T-cell (primary cell): ENCODE data around the gene ZNF181. TPM values are rescaled to one million over a fixed set of nuclear protein-coding genes. Genes with fewer than 3 reads are reported as not detected.

ENCODE experiments used
- ATAC-seq, 4 experiments: fragments of 200-7000 bp in 3 of 4; fragments of 150-1000 bp in 1 of 4; cut with Tn5 transposase; replicated peaks in 1 of 4; 1 replicate in 3 of 4; 2 replicates in 1 of 4; pipeline ENCODE4 v1.10.0; 2021; ENCODE audit warnings: moderate library complexity in 3 of 4, mild to moderate bottlenecking in 2 of 4, moderate number of reproducible peaks in 1 of 4
- CTCF ChIA-PET, 2 donors: fragments of 300-600 bp; sonication (Branson Sonifier 250); formaldehyde crosslinking; loops; one replicate each; lab custom pipeline; 2022; ENCODE audit warnings: antibody characterized with exemption in 2 of 2; lab: Charles Lee
- POLR2A ChIA-PET, 2 donors: fragments of 300-600 bp; sonication (Branson Sonifier 250); formaldehyde crosslinking; loops; one replicate each; lab custom pipeline; 2022; ENCODE audit warnings: antibody characterized with exemption in 2 of 2; lab: Charles Lee
- DNase-seq, 35 experiments: peaks; one replicate each; pipeline versions ENCODE4 v3.0.0 to v3.0.0-alpha.2; 2013 to 2023
- H3K27ac ChIP-seq: one replicate; pipeline ENCODE4 v1.5.1; 2013; ENCODE audit warnings: low read length
- H3K27me3 ChIP-seq, 2 experiments: replicated peaks in 1 of 2; 1 replicate in 1 of 2; 2 replicates in 1 of 2; pipeline versions ENCODE4 v1.6.1 to v1.7.0; 2013; ENCODE audit warnings: low read length in 1 of 2, mixed read lengths in 1 of 2; ENCODE audit not compliant: control insufficient read depth in 2 of 2, insufficient read depth in 2 of 2; ENCODE audit errors: extremely low read depth in 1 of 2
- H3K36me3 ChIP-seq, 2 donors: 1 replicate in 1 of 2; 2 replicates in 1 of 2; pipeline versions ENCODE4 v1.6.1 to v1.7.0; 2013; ENCODE audit warnings: low read length in 1 of 2; ENCODE audit not compliant: control insufficient read depth in 2 of 2, insufficient read depth in 1 of 2; ENCODE audit errors: extremely low read depth in 1 of 2
- H3K4me1 ChIP-seq, 2 experiments: 1 replicate in 1 of 2; 2 replicates in 1 of 2; pipeline versions ENCODE4 v1.6.1 to v1.7.0; 2013; ENCODE audit warnings: low read length in 2 of 2, mixed read lengths in 1 of 2; ENCODE audit not compliant: insufficient read depth in 2 of 2, control insufficient read depth in 1 of 2; ENCODE audit errors: extremely low read depth in 1 of 2
- H3K4me3 ChIP-seq, 2 donors: 1 replicate in 1 of 2; 2 replicates in 1 of 2; pipeline versions ENCODE4 v1.5.1 to v1.7.0; 2013; ENCODE audit warnings: mild to moderate bottlenecking in 2 of 2, low read length in 1 of 2, moderate library complexity in 1 of 2; ENCODE audit not compliant: control insufficient read depth in 1 of 2; ENCODE audit errors: extremely low read depth in 1 of 2
- H3K9me3 ChIP-seq: 2 replicates; pipeline ENCODE4 v1.7.0; 2013
- H3K27ac Mint-ChIP-seq, 2 donors: one replicate each; pipeline ENCODE4 v1.8.0; 2020 to 2021; ENCODE audit warnings: mild to moderate bottlenecking in 2 of 2, mixed read lengths in 2 of 2
- H3K27me3 Mint-ChIP-seq, 2 donors: one replicate each; pipeline ENCODE4 v1.8.0; 2021 to 2022; ENCODE audit warnings: mixed read lengths in 2 of 2
- H3K36me3 Mint-ChIP-seq: one replicate; pipeline ENCODE4 v1.8.0; 2021; ENCODE audit warnings: mixed read lengths
- H3K4me1 Mint-ChIP-seq, 3 donors: one replicate each; pipeline ENCODE4 v1.8.0; 2020 to 2022; ENCODE audit warnings: mixed read lengths in 3 of 3, mild to moderate bottlenecking in 1 of 3
- H3K4me3 Mint-ChIP-seq, 3 donors: one replicate each; pipeline ENCODE4 v1.8.0; 2020 to 2022; ENCODE audit warnings: mild to moderate bottlenecking in 3 of 3, mixed read lengths in 3 of 3, moderate library complexity in 3 of 3
- H3K9me3 Mint-ChIP-seq, 3 donors: one replicate each; pipeline ENCODE4 v1.8.0; 2020 to 2022; ENCODE audit warnings: mixed read lengths in 3 of 3
- WGBS: methylation state at CpG from one replicate; pipeline ENCODE4 v1.1.5; 2013; ENCODE audit warnings: missing lambda C conversion rate; ENCODE audit not compliant: insufficient coverage; 5-methylcytosine and 5-hydroxymethylcytosine counted together
- total RNA-seq, 35 experiments: library from RNA in 6 of 35; stranded (reverse) in 6 of 35; fragments of 120-200 nt in 1 of 35; gene quantifications; one replicate each; pipeline versions ENCODE4 v1.2.1 to v1.2.4 and lab custom pipeline; 2013 to 2026

The ZNF181 gene
- total RNA-seq, 5 donors from 2014 or later (not counting 1 experiment from before 2014, with no cell fraction given) = 4.5 to 22.9 (median 17.7) TPM

DNA sequence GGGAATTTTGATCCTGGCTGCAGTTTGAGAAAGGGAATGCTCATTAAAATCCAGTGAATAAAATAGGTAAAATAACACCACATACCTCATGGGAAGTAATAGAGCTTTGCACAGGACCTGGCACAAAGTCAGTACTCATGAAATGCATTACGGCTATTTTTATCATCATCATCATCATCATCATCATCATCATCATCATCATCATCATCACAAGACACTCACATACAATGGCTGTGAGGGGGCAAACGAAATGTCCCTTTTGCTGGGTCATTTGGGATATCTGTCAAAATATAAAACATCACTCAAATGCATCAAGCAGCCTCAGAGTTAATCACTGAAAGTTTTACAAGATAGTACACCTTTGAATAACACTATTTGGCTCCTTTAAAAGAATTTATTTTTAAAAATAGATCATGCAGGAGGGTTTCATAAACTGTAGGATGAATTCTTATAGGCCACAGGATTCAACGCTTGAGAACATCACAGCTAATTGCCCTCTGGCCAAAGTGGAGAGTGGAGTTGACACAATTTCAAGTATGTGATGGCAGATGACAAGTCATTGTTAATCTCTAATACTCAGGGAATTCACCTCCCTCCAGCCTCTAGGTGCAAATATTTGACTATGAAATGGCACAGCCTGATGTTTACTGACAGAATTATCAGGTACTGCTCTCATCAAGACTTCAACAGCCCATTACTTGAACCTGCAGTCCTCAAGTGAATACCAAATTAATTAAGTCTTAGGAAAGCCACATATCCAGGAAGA is 53.2 kb downstream of the ZNF181 start:
- WGBS = 100% methylated on average over 1 of the region's 3 CpGs
- CTCF ChIA-PET = no interaction called here
- no peak overlapping the region for H3K4me3 Mint-ChIP-seq

DNA sequence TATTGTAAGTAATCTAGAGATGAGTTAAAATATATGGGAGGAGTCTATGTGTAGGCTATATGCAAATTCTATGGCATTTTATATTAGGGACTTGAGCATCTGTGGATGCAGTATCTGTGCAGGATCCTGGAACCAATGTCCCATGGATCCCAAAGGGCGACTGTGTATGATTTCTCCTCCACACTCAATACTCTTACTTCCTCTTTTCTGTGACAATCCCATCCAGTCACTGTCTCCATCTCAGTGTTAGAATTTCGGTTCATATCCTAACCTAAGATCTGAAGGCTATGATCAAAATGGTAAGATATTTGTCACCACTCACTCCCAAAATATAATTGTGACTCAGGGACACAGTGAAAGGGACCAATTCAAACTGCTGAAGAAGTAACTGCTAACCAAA is 54.0 kb downstream of the ZNF181 start:
- DNase-seq (no peak), ATAC-seq (no peak)
- Histone ChIP-seq H3K27ac (no peak overlapping the region), H3K9me3 (no peaks in the 10 kb centered on the region), H3K4me1 (no peaks in the 10 kb centered on the region), H3K4me3 (no peak overlapping the region), H3K27me3 (no peaks in the 10 kb centered on the region), H3K36me3 (no peaks in the 10 kb centered on the region)
- Mint-ChIP-seq H3K27me3 (no peaks in the 10 kb centered on the region), H3K4me1 (peaks cover 2 to 3% (median 3%) of the 10 kb centered on the region in 3 donors), H3K9me3 (peaks cover 0 to 10% (median 6%) of the 10 kb centered on the region in 3 donors), H3K27ac (no peak overlapping the region), H3K36me3 (peaks cover 15% of the 10 kb centered on the region), H3K4me3 (no peak overlapping the region)
- ChIA-PET CTCF (no interaction called here), POLR2A (interaction anchor here in 1 of 2 donors (0.5 kb wide), 1 partner anchor 9 kb away, joined by 4 read pairs; no protein-coding TSS in a partner anchor)
- WGBS = 50% methylated on average over 2 of the region's 2 CpGs

More for the DNA sequence above, 53.2 kb downstream of the ZNF181 start:
- no peaks in the 10 kb centered on the region for H3K27me3 Mint-ChIP-seq
- Histone ChIP-seq H3K4me1 (no peaks in the 10 kb centered on the region), H3K27me3 (no peaks in the 10 kb centered on the region), H3K36me3 (no peaks in the 10 kb centered on the region), H3K4me3 (no peak overlapping the region), H3K27ac (no peak overlapping the region), H3K9me3 (no peaks in the 10 kb centered on the region)
- DNase-seq = no peak
- H3K4me1 Mint-ChIP-seq = no peaks in the 10 kb centered on the region
- H3K36me3 Mint-ChIP-seq = peaks cover 11% of the 10 kb centered on the region
- peaks cover 0 to 10% (median 6%) of the 10 kb centered on the region in 3 donors for H3K9me3 Mint-ChIP-seq
- POLR2A ChIA-PET = no interaction called here
- no peak for ATAC-seq
- no peak overlapping the region for H3K27ac Mint-ChIP-seq

DNA sequence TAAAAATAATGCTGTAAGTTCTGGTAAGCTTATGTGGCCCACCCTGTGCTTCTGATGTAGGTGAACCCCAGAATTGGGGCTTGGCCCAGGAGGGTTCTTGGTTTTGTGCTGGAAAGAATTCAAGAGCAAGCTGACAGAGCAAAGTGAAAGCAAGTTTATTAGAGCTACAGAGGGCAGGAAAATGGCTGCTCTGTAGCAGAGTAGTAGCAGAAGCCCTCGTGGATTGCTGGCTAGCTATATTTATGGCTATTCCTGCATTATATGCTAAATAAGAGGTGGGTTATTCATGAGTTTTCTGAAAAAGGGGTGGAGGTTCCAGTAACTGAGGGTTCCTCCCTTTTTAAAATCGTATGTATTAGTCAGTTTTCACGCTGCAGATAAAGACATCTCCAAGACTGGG is 59.5 kb downstream of the ZNF181 start:
- ChIA-PET POLR2A (no interaction called here), CTCF (no interaction called here)
- ATAC-seq (no peak), DNase-seq (no peak)
- H3K27me3 ChIP-seq = no peaks in the 10 kb centered on the region
- no peaks in the 10 kb centered on the region for H3K36me3 ChIP-seq
- WGBS = 56% methylated on average over 3 of the region's 3 CpGs
- Mint-ChIP-seq H3K4me3 (peak overlapping the region in 1 of 3 donors; percentile 25), H3K9me3 (peaks cover 0 to 16% (median 5%) of the 10 kb centered on the region in 3 donors), H3K27ac (peak overlapping the region; percentile 29 to 73), H3K36me3 (peaks cover 12% of the 10 kb centered on the region), H3K27me3 (no peaks in the 10 kb centered on the region), H3K4me1 (peaks cover 18 to 19% (median 18%) of the 10 kb centered on the region in 3 donors)
- no peaks in the 10 kb centered on the region for H3K4me1 ChIP-seq
- no peaks in the 10 kb centered on the region for H3K9me3 ChIP-seq
- no peak overlapping the region for H3K4me3 ChIP-seq
- H3K27ac ChIP-seq = no peak overlapping the region

DNA sequence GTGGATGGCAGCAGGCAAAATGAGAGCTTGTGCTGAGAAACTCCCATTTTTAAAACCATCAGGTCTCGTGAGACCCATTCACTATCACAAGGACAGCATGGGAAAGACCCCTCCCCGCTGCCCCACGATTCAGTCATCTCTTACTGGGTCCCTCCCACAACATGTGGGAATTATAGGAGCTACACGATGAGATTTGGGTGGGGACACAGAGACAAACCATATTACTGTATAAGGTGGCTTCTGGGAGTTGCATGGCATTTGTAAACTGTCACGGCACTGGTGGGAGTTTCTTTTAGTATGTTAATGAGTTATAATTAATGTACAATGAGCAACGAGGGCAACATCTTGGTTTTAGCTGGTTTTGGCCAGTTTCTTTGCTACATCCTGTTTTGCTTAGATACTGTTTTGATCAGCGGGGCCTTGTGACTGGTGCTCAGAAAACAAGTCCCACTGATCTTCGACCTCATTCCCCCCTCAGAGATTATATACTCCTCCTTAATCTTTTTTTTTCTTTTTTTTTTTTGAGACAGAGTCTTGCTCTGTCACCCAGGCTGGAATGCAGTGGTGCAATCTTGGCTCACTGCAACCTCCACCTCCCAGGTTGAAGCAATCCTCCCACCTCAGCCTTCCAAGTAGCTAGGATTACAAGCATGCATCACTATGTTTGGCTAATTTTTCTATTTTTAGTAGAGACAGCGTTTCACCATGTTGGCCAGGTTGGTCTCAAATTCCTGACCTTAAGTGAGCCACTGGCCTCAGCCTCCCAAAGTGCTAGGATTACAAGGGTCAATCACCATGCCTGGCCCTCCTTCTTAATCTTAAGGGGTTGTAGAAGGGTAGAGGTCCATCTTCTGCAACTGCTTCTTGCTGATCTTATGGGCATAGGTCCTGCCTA is 60.3 kb downstream of the ZNF181 start:
- 89% methylated on average over 5 of the region's 9 CpGs for WGBS

More for the DNA sequence above, 60.3 kb downstream of the ZNF181 start:
- no peaks in the 10 kb centered on the region for H3K4me1 ChIP-seq
- POLR2A ChIA-PET = no interaction called here
- Mint-ChIP-seq H3K27ac (peak overlapping the region in 1 of 2 donors; percentile 62), H3K4me3 (peak overlapping the region in 1 of 3 donors; percentile 25), H3K9me3 (peaks cover 0 to 20% (median 8%) of the 10 kb centered on the region in 3 donors), H3K4me1 (peaks cover 18 to 19% (median 18%) of the 10 kb centered on the region in 3 donors), H3K27me3 (no peaks in the 10 kb centered on the region), H3K36me3 (peaks cover 12% of the 10 kb centered on the region)
- H3K27ac ChIP-seq = no peak overlapping the region
- ATAC-seq = no peak
- H3K9me3 ChIP-seq = no peaks in the 10 kb centered on the region
- no peaks in the 10 kb centered on the region for H3K36me3 ChIP-seq
- CTCF ChIA-PET = no interaction called here
- no peak overlapping the region for H3K4me3 ChIP-seq
- H3K27me3 ChIP-seq = no peaks in the 10 kb centered on the region
- DNase-seq = no peak

Other genes with a start within 250 kb of the ZNF181 start
- gene SCGB2B2, start 57.1 kb upstream of the ZNF181 start, total RNA-seq = 1 to 10 TPM in 1 of 5 donors, under 1 TPM in 4; 0.16 to 1.4 (median 0.64) TPM
- 10 to 100 TPM; 18.1 to 41.6 (median 35.7) TPM for gene ZNF302, start 56.6 kb upstream of the ZNF181 start, total RNA-seq
- gene ZNF599, start 39.0 kb downstream of the ZNF181 start, total RNA-seq = 10 to 100 TPM in 1 of 5 donors, 1 to 10 TPM in 4; 4.1 to 12.6 (median 8.1) TPM
- 10 to 100 TPM in 2 of 5 donors, 1 to 10 TPM in 3; 3.2 to 10.5 (median 8.7) TPM for gene ZNF30, start 192.7 kb downstream of the ZNF181 start, total RNA-seq
- 10 to 100 TPM; 14.1 to 29.0 (median 26.8) TPM for gene ZNF792, start 230.0 kb downstream of the ZNF181 start, total RNA-seq